Loucy (cell line): ENCODE results near the gene VPS8.

Experiments used
- H2AFZ ChIP-seq: fragments of 200-600 bp; sonication (generic); 2 replicates; pipeline ENCODE4 v1.6.0; 2016; ENCODE audit warnings: antibody characterized with exemption, mild to moderate bottlenecking, low read length, moderate library complexity
- H3F3A ChIP-seq: fragments of 200-600 bp; 2 replicates; pipeline ENCODE4 v1.6.0; 2016; ENCODE audit warnings: antibody characterized with exemption, low read depth, mild to moderate bottlenecking
- H3K27me3 ChIP-seq: fragments of 200-600 bp; sonication (generic); 2 replicates; pipeline ENCODE4 v1.6.1; 2014; ENCODE audit warnings: low read length, mild to moderate bottlenecking; ENCODE audit not compliant: insufficient read depth, poor library complexity, severe bottlenecking
- H3K36me3 ChIP-seq: fragments of 200-600 bp; sonication (generic); 2 replicates; pipeline ENCODE4 v1.6.1; 2016; ENCODE audit warnings: low read length; ENCODE audit not compliant: insufficient read depth
- H3K4me1 ChIP-seq: fragments of 200-600 bp; sonication (generic); 2 replicates; pipeline ENCODE4 v1.5.1; 2014; ENCODE audit warnings: low read length, mild to moderate bottlenecking; ENCODE audit not compliant: insufficient read depth, poor library complexity, severe bottlenecking
- H3K4me2 ChIP-seq: fragments of 200-600 bp; sonication (generic); 2 replicates; pipeline ENCODE4 v1.6.0; 2014; ENCODE audit warnings: antibody characterized with exemption, low read length, low read depth, mild to moderate bottlenecking; ENCODE audit not compliant: poor library complexity, severe bottlenecking
- H3K4me3 ChIP-seq: fragments of 200-600 bp; sonication (generic); 2 replicates; pipeline ENCODE4 v1.5.1; 2014; ENCODE audit warnings: low read length, mild to moderate bottlenecking, mixed read lengths; ENCODE audit not compliant: poor library complexity, severe bottlenecking
- H3K79me2 ChIP-seq: fragments of 200-600 bp; sonication (generic); 2 replicates; pipeline ENCODE4 v1.6.1; 2014; ENCODE audit warnings: low read length; ENCODE audit not compliant: insufficient read depth
- H3K9ac ChIP-seq: fragments of 200-600 bp; sonication (generic); 2 replicates; pipeline ENCODE4 v1.6.0; 2014; ENCODE audit warnings: mild to moderate bottlenecking, low read depth, low read length, moderate library complexity; ENCODE audit not compliant: poor library complexity, severe bottlenecking
- H3K9me2 ChIP-seq: fragments of 200-600 bp; sonication (generic); replicated peaks from 2 replicates; pipeline ENCODE4 v1.6.1; 2016; ENCODE audit warnings: low read depth, low read length, mixed read lengths
- H3K9me3 ChIP-seq: fragments of 200-600 bp; sonication (generic); 2 replicates; pipeline ENCODE4 v1.6.1; 2014; ENCODE audit warnings: mild to moderate bottlenecking, antibody characterized with exemption, low read length, low read depth; ENCODE audit not compliant: insufficient read depth
- H4K20me1 ChIP-seq: fragments of 200-600 bp; sonication (generic); 2 replicates; pipeline ENCODE4 v1.6.0; 2014; ENCODE audit warnings: antibody characterized with exemption, low read length, mild to moderate bottlenecking; ENCODE audit not compliant: insufficient read depth, poor library complexity, severe bottlenecking
- EZH2phosphoT487 ChIP-seq: fragments of 200-600 bp; IDR thresholded peaks from 2 replicates; pipeline ENCODE4 v1.6.1; 2018; ENCODE audit warnings: antibody characterized with exemption, mild to moderate bottlenecking, moderate library complexity, borderline replicate concordance
- TF ChIP-seq, protein P1 (sequence below): fragments of 200-600 bp; sonication (generic); conservative IDR thresholded peaks from 2 replicates; pipeline ENCODE4 v1.5.1; 2014; ENCODE audit warnings: mild to moderate bottlenecking, antibody characterized with exemption, low read length

VPS8 gene

DNA sequence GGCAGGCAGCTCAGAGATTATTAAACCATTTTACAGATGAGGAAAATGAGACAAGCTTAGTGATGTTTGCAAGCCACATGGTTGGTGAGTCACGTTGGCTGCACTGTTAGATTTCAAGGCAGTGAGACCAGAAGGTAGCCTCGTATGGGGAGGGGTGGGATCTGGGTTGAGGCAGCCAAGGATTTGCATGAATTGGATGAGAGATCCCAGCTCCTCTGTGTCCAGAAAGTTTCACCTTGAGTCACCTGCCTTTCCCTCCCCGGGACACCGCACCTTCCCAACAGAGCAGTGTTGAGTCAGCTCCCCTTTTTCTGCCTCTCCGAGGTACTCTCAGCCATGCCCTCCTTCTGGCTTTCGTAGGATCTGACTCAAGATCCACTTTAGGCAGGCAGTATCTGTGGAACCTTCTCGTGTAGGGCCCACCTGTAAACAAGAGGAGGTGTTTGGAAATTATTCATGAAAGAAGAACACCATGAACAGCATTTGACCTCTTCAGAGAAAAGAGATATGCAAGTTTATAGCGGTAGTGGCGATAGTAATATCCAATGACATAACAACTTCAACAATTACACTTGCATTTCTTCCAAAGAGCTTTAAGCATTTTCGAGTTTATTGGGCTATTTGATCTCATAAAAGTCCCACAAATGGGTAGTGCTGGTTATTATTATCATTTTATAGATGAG, 46.8 kb upstream of the VPS8 start:
- H3K27me3 ChIP-seq = no peaks in the 10 kb centered on the region
- H3K9me2 ChIP-seq = no peaks in the 10 kb centered on the region
- H3K9me3 ChIP-seq = no peaks in the 10 kb centered on the region
- TF ChIP-seq, protein P1, sequence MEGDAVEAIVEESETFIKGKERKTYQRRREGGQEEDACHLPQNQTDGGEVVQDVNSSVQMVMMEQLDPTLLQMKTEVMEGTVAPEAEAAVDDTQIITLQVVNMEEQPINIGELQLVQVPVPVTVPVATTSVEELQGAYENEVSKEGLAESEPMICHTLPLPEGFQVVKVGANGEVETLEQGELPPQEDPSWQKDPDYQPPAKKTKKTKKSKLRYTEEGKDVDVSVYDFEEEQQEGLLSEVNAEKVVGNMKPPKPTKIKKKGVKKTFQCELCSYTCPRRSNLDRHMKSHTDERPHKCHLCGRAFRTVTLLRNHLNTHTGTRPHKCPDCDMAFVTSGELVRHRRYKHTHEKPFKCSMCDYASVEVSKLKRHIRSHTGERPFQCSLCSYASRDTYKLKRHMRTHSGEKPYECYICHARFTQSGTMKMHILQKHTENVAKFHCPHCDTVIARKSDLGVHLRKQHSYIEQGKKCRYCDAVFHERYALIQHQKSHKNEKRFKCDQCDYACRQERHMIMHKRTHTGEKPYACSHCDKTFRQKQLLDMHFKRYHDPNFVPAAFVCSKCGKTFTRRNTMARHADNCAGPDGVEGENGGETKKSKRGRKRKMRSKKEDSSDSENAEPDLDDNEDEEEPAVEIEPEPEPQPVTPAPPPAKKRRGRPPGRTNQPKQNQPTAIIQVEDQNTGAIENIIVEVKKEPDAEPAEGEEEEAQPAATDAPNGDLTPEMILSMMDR = no peak
- TF ChIP-seq EZH2phosphoT487 = no peak
- no peaks in the 10 kb centered on the region for H3K4me1 ChIP-seq
- H3F3A ChIP-seq = no peaks in the 10 kb centered on the region
- no peak overlapping the region for H2AFZ ChIP-seq
- no peaks in the 10 kb centered on the region for H4K20me1 ChIP-seq
- H3K79me2 ChIP-seq = no peaks in the 10 kb centered on the region
- H3K4me3 ChIP-seq = no peak overlapping the region
- no peak overlapping the region for H3K4me2 ChIP-seq
- no peaks in the 10 kb centered on the region for H3K36me3 ChIP-seq
- H3K9ac ChIP-seq = no peak overlapping the region

DNA sequence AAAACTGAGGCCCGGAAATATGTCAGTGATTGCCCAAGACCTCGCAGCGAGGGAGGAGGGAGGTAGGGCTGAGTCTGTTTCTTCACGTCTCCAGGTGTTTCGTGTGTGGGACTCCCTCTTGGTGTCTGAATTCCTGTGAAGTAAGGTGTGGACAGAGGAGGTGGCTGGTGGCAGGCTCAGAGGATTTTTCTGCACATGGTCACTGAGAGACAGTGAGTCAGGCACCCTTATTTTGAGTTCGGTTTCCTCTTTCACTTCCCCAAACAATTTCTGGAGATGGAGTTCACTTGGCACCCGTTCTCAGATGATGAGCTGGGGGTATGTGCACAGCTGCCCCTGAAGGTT, 46.3 kb upstream of the VPS8 start:
- no peak overlapping the region for H3K9ac ChIP-seq

DNA sequence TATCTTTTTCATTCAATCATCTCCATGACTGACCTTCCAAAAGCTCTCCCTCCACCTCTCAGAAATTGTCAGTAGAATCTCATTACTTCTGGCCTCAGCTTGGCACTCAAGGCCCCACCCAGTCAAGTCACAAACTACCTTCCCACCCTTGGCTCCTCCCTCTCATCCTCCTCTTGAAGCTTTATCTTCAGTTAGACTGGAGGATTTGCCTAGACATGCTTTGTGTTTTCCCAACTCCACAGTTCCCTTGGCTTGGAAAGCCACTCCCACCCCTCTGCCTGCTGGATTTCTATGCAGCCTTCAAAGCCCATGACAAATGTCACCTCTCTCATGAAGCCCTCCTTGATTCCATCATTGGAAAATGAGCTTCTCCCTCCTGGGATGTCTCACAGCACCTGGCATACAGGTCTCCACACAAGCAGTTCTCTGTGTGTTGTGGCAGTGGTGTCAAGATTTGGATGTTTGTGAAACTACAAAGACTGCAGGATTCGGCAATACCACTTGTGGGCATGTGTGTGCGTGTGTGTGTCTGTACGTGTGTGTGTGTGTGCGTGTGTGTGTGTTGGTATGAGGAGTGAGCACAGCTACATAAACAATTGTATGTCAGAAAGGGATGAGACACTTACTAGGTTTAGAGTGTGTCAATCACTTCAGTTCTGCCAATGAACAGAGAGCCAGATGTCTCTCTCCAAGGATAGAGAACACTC, 45.3 kb upstream of the VPS8 start:
- no peaks in the 10 kb centered on the region for H3K36me3 ChIP-seq
- no peaks in the 10 kb centered on the region for H3K9me2 ChIP-seq
- H2AFZ ChIP-seq = no peak overlapping the region
- TF ChIP-seq EZH2phosphoT487 = no peak
- TF ChIP-seq, protein P1 = no peak
- no peaks in the 10 kb centered on the region for H3K4me1 ChIP-seq
- no peaks in the 10 kb centered on the region for H3K79me2 ChIP-seq
- no peaks in the 10 kb centered on the region for H3K27me3 ChIP-seq
- H3K4me2 ChIP-seq = no peak overlapping the region
- H3K9ac ChIP-seq = no peak overlapping the region
- H4K20me1 ChIP-seq = no peaks in the 10 kb centered on the region
- H3K4me3 ChIP-seq = no peak overlapping the region
- H3K9me3 ChIP-seq = no peaks in the 10 kb centered on the region
- no peaks in the 10 kb centered on the region for H3F3A ChIP-seq

More for the DNA sequence above, 46.3 kb upstream of the VPS8 start:
- no peaks in the 10 kb centered on the region for H3K79me2 ChIP-seq
- H4K20me1 ChIP-seq = no peaks in the 10 kb centered on the region
- no peaks in the 10 kb centered on the region for H3K9me3 ChIP-seq
- H3K36me3 ChIP-seq = no peaks in the 10 kb centered on the region
- no peaks in the 10 kb centered on the region for H3K4me1 ChIP-seq
- no peaks in the 10 kb centered on the region for H3K27me3 ChIP-seq
- no peak overlapping the region for H3K4me3 ChIP-seq
- H3K4me2 ChIP-seq = no peak overlapping the region
- no peak overlapping the region for H2AFZ ChIP-seq
- H3F3A ChIP-seq = no peaks in the 10 kb centered on the region
- TF ChIP-seq, protein P1 = no peak
- TF ChIP-seq EZH2phosphoT487 = no peak
- no peaks in the 10 kb centered on the region for H3K9me2 ChIP-seq
